OCI-LY7 (cell line): ENCODE measurements around the gene P3H1.

Experiments
- EZH2phosphoT487 ChIP-seq: fragments of 200-600 bp; sonication (generic); IDR thresholded peaks from 2 replicates; pipeline ENCODE4 v1.6.1; 2018; ENCODE audit warnings: low read depth, borderline replicate concordance, mild to moderate bottlenecking, mixed run types, antibody characterized with exemption, low read length, moderate library complexity, mixed read lengths
- TF ChIP-seq, protein P1 (sequence below): fragments of 200-600 bp; sonication (generic); conservative IDR thresholded peaks from 2 replicates; pipeline ENCODE4 v1.5.1; 2014; ENCODE audit warnings: mild to moderate bottlenecking, antibody characterized with exemption, low read length, moderate library complexity, mixed read lengths

DNA sequence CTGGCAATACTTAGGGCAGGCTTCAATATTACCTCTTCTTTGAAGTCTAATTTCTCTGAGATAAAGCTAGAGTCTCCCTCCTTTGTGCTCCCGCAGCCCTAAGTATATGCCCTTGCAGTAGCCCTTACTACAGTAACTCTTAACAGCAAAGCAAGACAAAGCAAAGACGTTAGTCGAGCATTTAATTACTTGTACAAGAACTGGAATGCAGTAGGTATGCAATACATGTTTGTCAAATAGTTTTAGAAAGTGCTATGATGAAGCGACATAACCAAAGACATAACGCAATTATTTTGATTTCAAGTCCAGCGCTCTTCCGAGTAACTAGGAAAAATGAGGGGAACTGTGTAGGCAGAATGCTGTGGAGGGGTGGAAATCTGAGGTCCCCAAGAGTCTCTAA lies 1.6 kb downstream of the P3H1 start:
- TF ChIP-seq, protein P1, sequence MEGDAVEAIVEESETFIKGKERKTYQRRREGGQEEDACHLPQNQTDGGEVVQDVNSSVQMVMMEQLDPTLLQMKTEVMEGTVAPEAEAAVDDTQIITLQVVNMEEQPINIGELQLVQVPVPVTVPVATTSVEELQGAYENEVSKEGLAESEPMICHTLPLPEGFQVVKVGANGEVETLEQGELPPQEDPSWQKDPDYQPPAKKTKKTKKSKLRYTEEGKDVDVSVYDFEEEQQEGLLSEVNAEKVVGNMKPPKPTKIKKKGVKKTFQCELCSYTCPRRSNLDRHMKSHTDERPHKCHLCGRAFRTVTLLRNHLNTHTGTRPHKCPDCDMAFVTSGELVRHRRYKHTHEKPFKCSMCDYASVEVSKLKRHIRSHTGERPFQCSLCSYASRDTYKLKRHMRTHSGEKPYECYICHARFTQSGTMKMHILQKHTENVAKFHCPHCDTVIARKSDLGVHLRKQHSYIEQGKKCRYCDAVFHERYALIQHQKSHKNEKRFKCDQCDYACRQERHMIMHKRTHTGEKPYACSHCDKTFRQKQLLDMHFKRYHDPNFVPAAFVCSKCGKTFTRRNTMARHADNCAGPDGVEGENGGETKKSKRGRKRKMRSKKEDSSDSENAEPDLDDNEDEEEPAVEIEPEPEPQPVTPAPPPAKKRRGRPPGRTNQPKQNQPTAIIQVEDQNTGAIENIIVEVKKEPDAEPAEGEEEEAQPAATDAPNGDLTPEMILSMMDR = no peak
- TF ChIP-seq EZH2phosphoT487 = no peak
